ENCODE measurements around the gene HDC.

GRCh38 chr15:50233192-50233736 is 32.3 kb downstream of the HDC start:
- TF ChIP-seq CTCF (conservative IDR thresholded peaks at IDR 0.05; ENCODE audit: low read depth, low read length) = no peak
- no peak for TF ChIP-seq EZH2 (IDR thresholded peaks at IDR 0.05; ENCODE audit: borderline replicate concordance, low read depth, low read length, poor library complexity, severe bottlenecking)
